GM12892 (cell line): ENCODE results near the gene ACY1.

Experiments
- POLR2A ChIP-seq: IDR thresholded peaks from 2 replicates; pipeline ENCODE4 v1.6.1; 2011; ENCODE audit warnings: low read depth, low read length, control low read depth
- POLR2AphosphoS5 ChIP-seq: IDR thresholded peaks from 2 replicates; pipeline ENCODE4 v1.6.1; 2011; ENCODE audit warnings: low read depth, low read length, control low read depth
- TAF1 ChIP-seq: IDR thresholded peaks from 2 replicates; pipeline ENCODE4 v1.6.1; 2011; ENCODE audit warnings: low read depth, mild to moderate bottlenecking, control low read depth, low read length, borderline replicate concordance

GRCh38 chr3:51992017-51992682 lies 8.8 kb downstream of the ACY1 start:
- TF ChIP-seq POLR2A (peak; percentile 76; the same call in 1 of the 2 replicates), POLR2AphosphoS5 (peak; percentile 77; the same call in 1 of the 2 replicates), TAF1 (no peak)
